ENCODE measurements around the gene ERGIC1. TPM values are rescaled to one million over a fixed set of nuclear protein-coding genes. Genes with fewer than 3 reads are reported as not detected.

Gene ERGIC1
- total and polyA plus RNA-seq, 2 of the 13 experiments (the other 11 are each of a cell fraction or from before 2014, with no cell fraction given), result 78.5 to 184 TPM

DNA sequence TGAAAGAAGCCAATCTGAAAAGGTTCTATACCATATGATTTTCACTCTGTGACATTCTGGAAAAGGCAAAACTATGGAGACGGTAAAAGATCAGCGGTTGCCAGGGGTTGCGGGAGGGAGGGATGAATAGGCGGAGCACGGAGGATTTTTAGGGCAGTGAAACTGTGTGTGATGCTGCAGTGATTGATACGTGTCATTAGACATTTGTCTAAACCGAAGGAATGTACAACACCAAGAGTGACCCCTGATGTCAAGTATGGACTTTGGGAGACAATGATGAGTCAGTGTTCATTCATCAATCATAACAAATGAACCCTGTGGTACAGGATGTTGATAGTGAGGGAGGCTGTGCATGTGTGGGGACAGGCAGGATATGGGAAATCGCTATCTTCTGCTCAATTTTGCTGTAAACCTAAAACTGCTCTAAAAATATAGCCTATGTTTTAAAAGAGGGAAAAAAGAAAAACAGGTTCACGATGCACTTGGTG lies 34.4 kb downstream of the ERGIC1 start (continued):
- TF ChIP-seq ZNF737 (CRISPR knock-in tag; IDR thresholded peaks at IDR 0.05; ENCODE audit: borderline replicate concordance) (no peak), NFIC (IDR thresholded peaks at IDR 0.05; ENCODE audit: low read length) (no peak; the same call in 1 of the 2 replicates), ZNF546 (CRISPR knock-in tag; conservative IDR thresholded peaks at IDR 0.05) (no peak), TAF1 (CRISPR knock-in tag; IDR thresholded peaks at IDR 0.05) (no peak), GFI1 (CRISPR knock-in tag; IDR thresholded peaks at IDR 0.05; ENCODE audit: borderline replicate concordance) (peak; percentile 90), TCF7L2 (IDR thresholded peaks at IDR 0.05; ENCODE audit: low read depth, low read length) (no peak), ZNF329 (CRISPR knock-in tag; IDR thresholded peaks at IDR 0.05; ENCODE audit: low read depth) (no peak), ZSCAN12 (CRISPR knock-in tag; IDR thresholded peaks at IDR 0.05) (no peak), RBM22 (optimal IDR thresholded peaks at IDR 0.05; ENCODE audit: low read length) (no peak), ARHGAP35 (CRISPR knock-in tag; IDR thresholded peaks at IDR 0.05; ENCODE audit: borderline replicate concordance) (no peak), IRF2 (CRISPR knock-in tag; IDR thresholded peaks at IDR 0.05) (0 out of 2 replicates have a peak, but pooled peaks have one; percentile 29), MED1 (CRISPR knock-in tag; IDR thresholded peaks at IDR 0.05) (peak; percentile 96), NKX3-1 (CRISPR knock-in tag; IDR thresholded peaks at IDR 0.05) (no peak), HMGA1 (CRISPR knock-in tag; conservative IDR thresholded peaks at IDR 0.05) (no peak), ZNF317 (CRISPR knock-in tag; IDR thresholded peaks at IDR 0.05) (peak; percentile 96), RCOR2 (CRISPR knock-in tag; IDR thresholded peaks at IDR 0.05) (peak; percentile 73; the same call in 1 of the 2 replicates), ZNF292 (CRISPR knock-in tag; IDR thresholded peaks at IDR 0.05; ENCODE audit: borderline replicate concordance, low read depth) (0 out of 2 replicates have a peak, but pooled peaks have one; percentile 20), CBX2 (IDR thresholded peaks at IDR 0.05; ENCODE audit: low read depth, low read length) (no peak), CBX2 (CRISPR knock-in tag; IDR thresholded peaks at IDR 0.05; ENCODE audit: low read depth) (no peak), ZNF891 (CRISPR knock-in tag; IDR thresholded peaks at IDR 0.05) (no peak), HNF4A (CRISPR knock-in tag; IDR thresholded peaks at IDR 0.05) (peak; percentile 61), STAG1 (CRISPR knock-in tag; IDR thresholded peaks at IDR 0.05) (peak; percentile 49), KLF6 (CRISPR knock-in tag; IDR thresholded peaks at IDR 0.05) (no peak), DNMT3B (CRISPR knock-in tag; conservative IDR thresholded peaks at IDR 0.05) (no peak), ZBTB38 (CRISPR knock-in tag; IDR thresholded peaks at IDR 0.05) (peak; percentile 85)
- TF ChIP-seq, protein P1, sequence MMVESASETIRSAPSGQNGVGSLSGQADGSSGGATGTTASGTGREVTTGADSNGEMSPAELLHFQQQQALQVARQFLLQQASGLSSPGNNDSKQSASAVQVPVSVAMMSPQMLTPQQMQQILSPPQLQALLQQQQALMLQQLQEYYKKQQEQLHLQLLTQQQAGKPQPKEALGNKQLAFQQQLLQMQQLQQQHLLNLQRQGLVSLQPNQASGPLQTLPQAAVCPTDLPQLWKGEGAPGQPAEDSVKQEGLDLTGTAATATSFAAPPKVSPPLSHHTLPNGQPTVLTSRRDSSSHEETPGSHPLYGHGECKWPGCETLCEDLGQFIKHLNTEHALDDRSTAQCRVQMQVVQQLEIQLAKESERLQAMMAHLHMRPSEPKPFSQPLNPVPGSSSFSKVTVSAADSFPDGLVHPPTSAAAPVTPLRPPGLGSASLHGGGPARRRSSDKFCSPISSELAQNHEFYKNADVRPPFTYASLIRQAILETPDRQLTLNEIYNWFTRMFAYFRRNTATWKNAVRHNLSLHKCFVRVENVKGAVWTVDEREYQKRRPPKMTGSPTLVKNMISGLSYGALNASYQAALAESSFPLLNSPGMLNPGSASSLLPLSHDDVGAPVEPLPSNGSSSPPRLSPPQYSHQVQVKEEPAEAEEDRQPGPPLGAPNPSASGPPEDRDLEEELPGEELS (CRISPR knock-in tag; IDR thresholded peaks at IDR 0.05), result no peak; the same call in none of the 2 replicates
- TF ChIP-seq, protein P2, sequence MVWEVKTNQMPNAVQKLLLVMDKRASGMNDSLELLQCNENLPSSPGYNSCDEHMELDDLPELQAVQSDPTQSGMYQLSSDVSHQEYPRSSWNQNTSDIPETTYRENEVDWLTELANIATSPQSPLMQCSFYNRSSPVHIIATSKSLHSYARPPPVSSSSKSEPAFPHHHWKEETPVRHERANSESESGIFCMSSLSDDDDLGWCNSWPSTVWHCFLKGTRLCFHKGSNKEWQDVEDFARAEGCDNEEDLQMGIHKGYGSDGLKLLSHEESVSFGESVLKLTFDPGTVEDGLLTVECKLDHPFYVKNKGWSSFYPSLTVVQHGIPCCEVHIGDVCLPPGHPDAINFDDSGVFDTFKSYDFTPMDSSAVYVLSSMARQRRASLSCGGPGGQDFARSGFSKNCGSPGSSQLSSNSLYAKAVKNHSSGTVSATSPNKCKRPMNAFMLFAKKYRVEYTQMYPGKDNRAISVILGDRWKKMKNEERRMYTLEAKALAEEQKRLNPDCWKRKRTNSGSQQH (CRISPR knock-in tag; IDR thresholded peaks at IDR 0.05; ENCODE audit: low read depth), result 0 out of 2 replicates have a peak, but pooled peaks have one; percentile 30
